Hepatocyte (in vitro differentiated cells): ENCODE data around the gene TRIM72. TPM values are rescaled to one million over a fixed set of nuclear protein-coding genes. Genes with fewer than 3 reads are reported as not detected.
"Not testable (repeated sequence)": the region's sequence is repeated elsewhere in the genome, so short reads cannot be mapped to it uniquely, and the experiment has no call there.

ENCODE experiments used
- DNase-seq: peaks from one replicate; pipeline ENCODE4 v3.0.0-alpha.2; 2016; ENCODE audit warnings: low spot score
- H2AFZ ChIP-seq: fragments of 200-600 bp; sonication (generic); 2 replicates; pipeline ENCODE4 v1.6.0; 2016; ENCODE audit warnings: antibody characterized with exemption, mild to moderate bottlenecking
- H3K27ac ChIP-seq: fragments of 200-600 bp; sonication (generic); 2 replicates; pipeline ENCODE4 v1.5.1; 2016; ENCODE audit warnings: mild to moderate bottlenecking
- H3K27me3 ChIP-seq: fragments of 200-600 bp; sonication (generic); 2 replicates; pipeline ENCODE4 v1.6.1; 2016
- H3K36me3 ChIP-seq: fragments of 200-600 bp; sonication (generic); replicated peaks from 2 replicates; pipeline ENCODE4 v1.5.1; 2016; ENCODE audit warnings: low read depth; ENCODE audit not compliant: insufficient read depth
- H3K4me1 ChIP-seq: fragments of 200-600 bp; sonication (generic); 2 replicates; pipeline ENCODE4 v1.5.1; 2016; ENCODE audit warnings: mild to moderate bottlenecking, moderate library complexity; ENCODE audit not compliant: insufficient read depth
- H3K4me2 ChIP-seq: fragments of 200-600 bp; sonication (generic); 2 replicates; pipeline ENCODE4 v1.6.0; 2016
- H3K4me3 ChIP-seq: fragments of 200-600 bp; sonication (generic); 2 replicates; pipeline ENCODE4 v1.5.1; 2016; ENCODE audit warnings: mild to moderate bottlenecking
- H3K79me2 ChIP-seq: fragments of 200-600 bp; sonication (generic); 2 replicates; pipeline ENCODE4 v1.6.0; 2017; ENCODE audit warnings: mild to moderate bottlenecking
- H3K9me2 ChIP-seq: fragments of 200-600 bp; sonication (generic); replicated peaks from 2 replicates; pipeline ENCODE4 v1.6.0; 2017; ENCODE audit warnings: mild to moderate bottlenecking; ENCODE audit not compliant: insufficient read depth
- H3K9me3 ChIP-seq: fragments of 200-600 bp; sonication (generic); 2 replicates; pipeline ENCODE4 v1.5.1; 2016; ENCODE audit warnings: low read depth, mild to moderate bottlenecking
- H4K20me1 ChIP-seq: fragments of 200-600 bp; sonication (generic); 2 replicates; pipeline ENCODE4 v1.6.0; 2016; ENCODE audit warnings: mild to moderate bottlenecking; ENCODE audit not compliant: insufficient read depth, poor library complexity, severe bottlenecking
- EZH2 ChIP-seq: fragments of 200-600 bp; sonication (generic); IDR thresholded peaks from 2 replicates; pipeline ENCODE4 v1.6.1; 2016; ENCODE audit warnings: antibody characterized with exemption, mild to moderate bottlenecking, borderline replicate concordance
- EZH2phosphoT487 ChIP-seq: fragments of 200-600 bp; sonication (generic); IDR thresholded peaks from one replicate; pipeline ENCODE4 v1.6.1; 2018; ENCODE audit warnings: antibody characterized with exemption, mild to moderate bottlenecking, low read depth, moderate library complexity; ENCODE audit not compliant: unreplicated experiment, severe bottlenecking
- WGBS: methylation state at CpG from one replicate; pipeline ENCODE4 v1.1.6; 2016; ENCODE audit warnings: low lambda C conversion rate; ENCODE audit errors: missing lambda C conversion rate; 5-methylcytosine and 5-hydroxymethylcytosine counted together
- polyA plus RNA-seq: library from polyadenylated mRNA; unstranded; fragments of >200 nt; fragmentation: Nextera tagmentation; extraction: Ambion mirVana; gene quantifications from 2 replicates; pipeline ENCODE4 v1.2.1, GENCODE V29; 2016
- total RNA-seq: library from RNA; depleted of rRNA; stranded (reverse); fragments of >200 nt; gene quantifications from 2 replicates; pipeline ENCODE4 v1.2.3, GENCODE V29; 2014
- TF ChIP-seq, protein P1 (sequence below): fragments of 200-600 bp; sonication (generic); IDR thresholded peaks from 2 replicates; pipeline ENCODE4 v1.5.1; 2016; ENCODE audit warnings: antibody characterized with exemption, mild to moderate bottlenecking; ENCODE audit not compliant: poor library complexity

The TRIM72 gene
- total and polyA plus RNA-seq, 2 experiments from 2014 or later: not detected

DNA sequence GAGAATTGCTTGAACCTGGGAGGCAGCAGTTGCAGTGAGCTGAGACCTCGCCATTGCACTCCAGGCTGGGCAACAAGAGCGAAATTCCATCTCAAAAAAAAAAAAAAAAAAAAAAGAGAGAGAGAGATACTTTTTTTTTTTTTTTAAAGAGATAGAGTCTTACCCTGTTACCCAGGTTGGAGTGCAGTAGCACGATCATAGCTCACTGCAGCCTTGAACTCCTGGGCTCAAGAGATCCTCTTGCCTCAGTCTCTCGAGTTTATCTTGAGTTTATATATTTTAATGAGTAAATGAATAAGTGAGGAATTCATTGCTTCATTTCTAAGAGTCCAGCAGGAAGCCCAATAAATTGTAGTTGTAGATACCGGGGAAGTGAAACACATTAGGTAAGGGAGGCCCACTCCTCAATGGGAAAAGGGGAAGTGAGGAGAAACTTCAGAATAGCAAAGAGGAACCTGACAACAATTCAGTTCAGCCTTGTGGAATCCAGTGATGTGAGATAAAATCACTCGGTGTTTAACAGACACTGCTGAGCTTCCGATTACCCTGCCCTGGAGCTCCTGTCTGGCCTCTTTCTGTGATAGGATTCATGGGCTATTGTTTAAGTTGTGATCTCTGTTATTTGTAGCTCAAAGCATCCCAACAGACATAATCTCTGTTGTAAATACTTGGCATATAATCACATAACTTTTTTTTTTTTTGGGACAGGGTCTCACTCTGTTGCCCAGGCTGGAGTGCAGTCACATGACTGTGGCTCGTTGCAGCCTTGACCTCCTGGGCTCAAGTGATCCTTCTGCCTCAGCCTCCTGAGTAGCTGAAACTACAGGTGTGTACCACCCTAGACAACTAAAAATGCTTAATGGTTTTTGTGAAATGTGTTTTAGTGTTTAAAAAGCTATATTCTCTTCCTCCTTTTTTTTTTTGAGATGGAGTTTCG lies 30.1 kb downstream of the TRIM72 start:
- Histone ChIP-seq H3K79me2 (no peaks in the 10 kb centered on the region), H3K9me3 (no peaks in the 10 kb centered on the region), H3K9me2 (no peaks in the 10 kb centered on the region), H3K36me3 (no peaks in the 10 kb centered on the region), H3K27ac (no peak overlapping the region), H3K4me2 (no peak overlapping the region), H3K4me3 (no peak overlapping the region), H2AFZ (no peak overlapping the region), H3K27me3 (peaks cover 10% of the 10 kb centered on the region), H4K20me1 (no peaks in the 10 kb centered on the region), H3K4me1 (no peaks in the 10 kb centered on the region)
- TF ChIP-seq EZH2 (no peak), EZH2phosphoT487 (no peak)
- TF ChIP-seq, protein P1, sequence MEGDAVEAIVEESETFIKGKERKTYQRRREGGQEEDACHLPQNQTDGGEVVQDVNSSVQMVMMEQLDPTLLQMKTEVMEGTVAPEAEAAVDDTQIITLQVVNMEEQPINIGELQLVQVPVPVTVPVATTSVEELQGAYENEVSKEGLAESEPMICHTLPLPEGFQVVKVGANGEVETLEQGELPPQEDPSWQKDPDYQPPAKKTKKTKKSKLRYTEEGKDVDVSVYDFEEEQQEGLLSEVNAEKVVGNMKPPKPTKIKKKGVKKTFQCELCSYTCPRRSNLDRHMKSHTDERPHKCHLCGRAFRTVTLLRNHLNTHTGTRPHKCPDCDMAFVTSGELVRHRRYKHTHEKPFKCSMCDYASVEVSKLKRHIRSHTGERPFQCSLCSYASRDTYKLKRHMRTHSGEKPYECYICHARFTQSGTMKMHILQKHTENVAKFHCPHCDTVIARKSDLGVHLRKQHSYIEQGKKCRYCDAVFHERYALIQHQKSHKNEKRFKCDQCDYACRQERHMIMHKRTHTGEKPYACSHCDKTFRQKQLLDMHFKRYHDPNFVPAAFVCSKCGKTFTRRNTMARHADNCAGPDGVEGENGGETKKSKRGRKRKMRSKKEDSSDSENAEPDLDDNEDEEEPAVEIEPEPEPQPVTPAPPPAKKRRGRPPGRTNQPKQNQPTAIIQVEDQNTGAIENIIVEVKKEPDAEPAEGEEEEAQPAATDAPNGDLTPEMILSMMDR: no peak
- DNase-seq: no peak
- 56% methylated on average over 9 of the region's 9 CpGs for WGBS

DNA sequence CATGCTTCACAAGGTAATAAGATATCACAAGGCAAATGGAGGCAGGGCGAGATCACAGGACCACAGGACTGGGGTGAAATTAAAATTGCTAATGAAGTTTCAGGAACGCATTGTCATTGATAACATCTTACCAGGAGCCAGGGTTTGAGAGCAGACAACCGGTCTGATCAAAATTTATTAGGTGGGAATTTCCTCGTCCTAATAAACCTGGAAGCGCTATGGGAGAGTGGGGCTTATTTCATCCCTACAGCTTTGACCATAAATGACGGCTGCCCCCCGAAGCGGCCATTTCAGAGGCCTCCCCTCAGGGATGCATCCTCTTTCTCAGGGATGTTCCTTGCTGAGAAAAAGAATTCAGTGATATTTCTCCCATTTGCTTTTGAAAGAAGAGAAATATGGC lies 31.7 kb downstream of the TRIM72 start:
- DNase-seq, H3K4me3 ChIP-seq, H3K9me2 ChIP-seq, H3K9me3 ChIP-seq, H2AFZ ChIP-seq, H4K20me1 ChIP-seq, H3K4me1 ChIP-seq, H3K4me2 ChIP-seq, H3K36me3 ChIP-seq, H3K79me2 ChIP-seq, H3K27ac ChIP-seq: not testable (repeated sequence)
- H3K27me3 ChIP-seq: peaks cover 10% of the 10 kb centered on the region
- 22% methylated on average over 8 of the region's 8 CpGs for WGBS

DNA sequence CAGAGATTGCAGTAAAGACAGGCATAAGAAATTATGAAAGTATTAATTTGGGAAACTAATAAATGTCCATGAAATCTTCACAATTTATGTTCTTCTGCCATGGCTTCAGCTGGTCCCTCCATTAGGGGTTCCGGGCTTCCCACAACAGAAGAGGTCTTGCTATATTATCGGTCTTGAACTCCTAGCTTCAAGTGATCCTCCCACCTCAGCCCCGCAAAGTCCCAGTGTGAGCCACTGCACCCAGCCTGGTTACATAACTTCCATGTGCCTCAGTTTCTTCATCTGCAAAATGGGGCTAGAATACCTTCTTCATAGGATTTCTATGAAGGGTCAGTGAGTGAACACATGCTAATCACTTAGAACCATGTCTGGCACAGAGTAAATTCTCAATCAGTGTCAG lies 32.4 kb downstream of the TRIM72 start:
- H3K4me2 ChIP-seq: no peak overlapping the region

DNA sequence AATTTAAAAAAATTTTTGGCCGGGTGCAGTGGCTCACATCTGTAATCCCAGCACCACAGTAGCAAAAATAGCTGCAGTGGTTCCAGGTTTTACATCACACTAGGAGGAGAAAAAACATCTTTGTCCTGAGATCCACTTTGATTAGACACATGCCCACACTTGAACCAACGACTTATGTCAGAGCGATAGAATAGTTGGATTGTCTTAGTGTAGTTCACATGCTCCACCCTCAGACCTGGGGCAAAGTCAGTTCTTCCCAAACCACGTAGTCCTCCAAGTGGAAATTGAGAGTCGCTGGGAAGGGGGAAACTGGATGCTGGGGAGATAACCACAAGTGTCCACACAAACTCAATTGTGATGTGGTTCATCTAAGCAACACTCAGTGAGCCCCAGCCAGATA lies 34.4 kb downstream of the TRIM72 start:
- Histone ChIP-seq H3K27me3 (peaks cover 10% of the 10 kb centered on the region), H3K4me2 (no peak overlapping the region), H4K20me1 (no peaks in the 10 kb centered on the region), H3K4me1 (no peaks in the 10 kb centered on the region), H3K9me2 (no peaks in the 10 kb centered on the region), H3K27ac (no peak overlapping the region), H2AFZ (no peak overlapping the region), H3K36me3 (no peaks in the 10 kb centered on the region), H3K4me3 (no peak overlapping the region), H3K9me3 (no peaks in the 10 kb centered on the region), H3K79me2 (no peaks in the 10 kb centered on the region)
- no peak for DNase-seq
- WGBS: 82% methylated on average over 5 of the region's 5 CpGs
- TF ChIP-seq, protein P1: no peak
- TF ChIP-seq EZH2phosphoT487 (no peak), EZH2 (no peak)

More for the DNA sequence above, 32.4 kb downstream of the TRIM72 start:
- Histone ChIP-seq H3K9me3 (no peaks in the 10 kb centered on the region), H3K4me1 (no peaks in the 10 kb centered on the region), H3K27me3 (peaks cover 10% of the 10 kb centered on the region), H3K27ac (no peak overlapping the region), H3K79me2 (no peaks in the 10 kb centered on the region), H2AFZ (no peak overlapping the region), H3K4me3 (no peak overlapping the region), H3K9me2 (no peaks in the 10 kb centered on the region), H4K20me1 (no peaks in the 10 kb centered on the region), H3K36me3 (no peaks in the 10 kb centered on the region)
- no peak for TF ChIP-seq EZH2
- no peak for TF ChIP-seq EZH2phosphoT487
- TF ChIP-seq, protein P1: no peak
- no peak for DNase-seq
- 97% methylated on average over 3 of the region's 3 CpGs for WGBS
